Activated effector memory CD4-positive, alpha-beta T cell treated with Interleukin-2 at 50 U/mL for 16 hours (primary cell): ENCODE data around the gene XPR1.

ENCODE experiments used
- DNase-seq: peaks from one replicate; pipeline ENCODE4 v3.0.0-alpha.2; 2020

XPR1 gene

DNA sequence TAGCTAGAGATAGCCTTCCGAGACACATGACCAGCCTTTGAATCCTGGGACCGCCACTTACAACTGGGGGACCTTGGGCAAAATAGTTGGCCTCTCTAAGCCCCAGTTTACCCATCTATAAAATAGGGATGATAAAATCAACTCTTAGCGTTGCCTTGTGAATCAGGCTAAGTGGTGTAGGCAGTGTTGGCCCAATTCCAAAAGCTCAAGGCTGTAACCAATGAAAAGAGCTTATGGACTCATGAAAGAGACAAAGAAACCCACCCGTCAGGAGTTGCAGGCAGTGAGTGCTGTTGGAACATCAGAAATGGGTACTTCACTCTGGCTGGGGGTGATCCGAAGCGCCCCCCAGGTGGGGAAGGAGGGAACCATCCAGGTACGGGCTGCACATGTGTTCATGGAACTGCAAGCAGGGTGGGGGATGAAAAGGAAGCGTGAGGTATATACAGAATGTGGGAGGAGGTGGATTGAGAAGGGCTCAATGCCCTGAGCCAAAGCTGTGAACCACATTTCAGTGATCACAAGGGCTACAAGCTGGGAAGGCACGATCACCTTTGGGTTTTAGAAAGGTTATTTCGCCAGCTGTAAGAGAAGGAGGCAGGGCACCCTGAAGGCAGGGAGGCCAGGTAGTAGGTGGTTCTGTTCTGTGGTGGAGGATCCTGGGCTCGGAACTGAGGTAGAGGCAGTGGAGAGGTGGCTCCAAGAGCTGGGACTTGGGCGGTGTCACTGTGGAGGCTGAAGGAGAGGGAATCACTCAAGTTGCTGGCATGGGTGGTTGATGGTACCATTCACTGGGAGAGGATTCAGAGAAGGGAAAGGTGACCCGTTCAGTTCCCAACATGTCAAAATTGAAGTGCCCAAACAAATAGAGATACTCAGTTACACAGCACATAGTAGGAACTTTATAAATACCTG lies 269.5 kb downstream of the XPR1 start:
- no peak for DNase-seq

DNA sequence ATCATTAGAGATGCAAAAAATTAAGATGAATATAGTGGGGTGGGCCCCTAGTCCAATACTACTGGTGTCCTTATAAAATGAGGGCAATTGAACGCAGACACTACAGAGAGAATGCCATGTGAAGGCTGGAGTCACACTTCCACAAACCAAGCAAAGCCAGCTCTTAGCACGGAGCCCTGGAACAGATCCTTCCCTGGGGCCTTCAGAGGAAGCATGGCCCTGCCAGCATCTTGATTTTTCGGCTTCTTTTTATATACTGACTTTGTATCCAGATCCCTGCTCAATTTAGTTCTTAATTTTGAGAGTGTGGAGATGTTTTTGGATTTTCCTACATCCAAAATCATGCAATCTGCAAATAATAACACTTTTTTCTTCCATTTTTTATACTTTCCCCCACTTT lies 270.7 kb downstream of the XPR1 start:
- DNase-seq, result no peak

DNA sequence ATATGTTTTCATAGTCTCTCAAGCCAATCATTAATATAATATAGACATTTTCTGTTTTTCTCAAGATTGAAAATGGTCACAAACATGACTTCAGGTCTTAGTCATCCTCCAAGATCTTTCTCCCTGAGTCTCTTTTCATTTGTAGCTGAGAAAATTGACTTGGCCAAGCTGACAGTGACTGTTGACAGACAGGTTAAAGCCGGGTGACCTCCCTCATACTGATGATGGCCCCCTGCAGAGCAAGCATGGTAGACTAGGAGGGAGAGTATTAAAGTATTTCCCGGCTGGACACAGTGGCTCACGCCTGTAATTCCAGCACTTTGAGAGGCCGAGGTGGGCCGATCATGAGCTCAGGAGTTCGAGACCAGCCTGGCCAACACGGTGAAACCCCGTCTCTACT lies 274.1 kb downstream of the XPR1 start:
- no peak for DNase-seq

DNA sequence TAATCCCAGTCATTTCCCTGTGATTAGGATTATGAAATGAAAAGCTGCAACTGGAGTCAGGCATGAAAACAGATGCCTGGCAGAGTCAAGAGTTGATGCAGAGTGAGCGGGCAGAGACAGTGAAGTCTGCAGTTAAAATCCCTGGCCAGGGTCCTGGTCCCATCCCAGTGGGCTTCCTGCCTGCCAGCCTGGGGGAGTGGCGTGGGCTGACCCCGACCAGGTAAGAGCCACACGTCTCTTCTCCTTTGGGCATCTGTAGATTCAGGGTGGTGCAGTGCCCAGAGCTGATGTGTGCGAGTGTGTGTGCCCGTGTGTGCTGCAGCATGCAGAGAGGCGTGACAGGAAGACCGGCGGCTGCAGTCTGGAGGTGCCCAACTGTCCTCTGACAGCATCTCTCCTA lies 274.7 kb downstream of the XPR1 start:
- DNase-seq, result no peak

DNA sequence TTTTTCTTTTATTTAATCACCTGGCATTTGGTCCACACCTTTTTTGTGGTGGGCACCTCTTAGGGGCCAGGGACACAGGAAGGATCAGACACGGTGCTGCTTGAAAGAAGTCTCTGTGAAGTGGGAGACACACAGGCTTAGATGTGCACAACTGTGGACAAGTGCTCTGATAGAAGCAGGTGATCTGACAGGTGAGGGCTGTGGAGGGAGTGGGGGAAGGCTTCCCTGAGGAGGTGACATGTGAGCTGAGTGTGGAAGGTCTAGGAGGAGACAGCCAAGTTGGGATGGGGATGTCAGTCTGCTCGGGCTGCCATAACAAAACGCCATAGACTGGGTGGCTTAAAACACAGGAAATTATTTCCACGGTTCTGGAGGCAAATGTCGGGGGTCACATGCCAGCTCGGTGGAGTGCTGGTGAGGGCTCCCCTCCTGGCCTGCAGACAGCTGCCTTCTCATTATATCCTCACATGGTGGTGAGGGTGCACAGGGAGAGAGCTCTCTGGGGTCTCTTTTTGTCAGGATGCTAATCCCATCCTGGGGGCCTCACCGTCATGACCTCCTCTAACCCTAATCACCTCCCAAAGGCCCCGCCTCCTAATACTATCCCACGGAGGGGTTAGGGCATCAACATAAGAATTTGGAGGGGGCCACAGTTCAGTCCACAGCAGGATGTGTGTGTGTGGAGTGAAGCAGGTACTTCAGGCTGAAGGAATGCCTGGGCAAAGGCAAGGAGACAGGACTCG lies 275.7 kb downstream of the XPR1 start:
- DNase-seq, result no peak

DNA sequence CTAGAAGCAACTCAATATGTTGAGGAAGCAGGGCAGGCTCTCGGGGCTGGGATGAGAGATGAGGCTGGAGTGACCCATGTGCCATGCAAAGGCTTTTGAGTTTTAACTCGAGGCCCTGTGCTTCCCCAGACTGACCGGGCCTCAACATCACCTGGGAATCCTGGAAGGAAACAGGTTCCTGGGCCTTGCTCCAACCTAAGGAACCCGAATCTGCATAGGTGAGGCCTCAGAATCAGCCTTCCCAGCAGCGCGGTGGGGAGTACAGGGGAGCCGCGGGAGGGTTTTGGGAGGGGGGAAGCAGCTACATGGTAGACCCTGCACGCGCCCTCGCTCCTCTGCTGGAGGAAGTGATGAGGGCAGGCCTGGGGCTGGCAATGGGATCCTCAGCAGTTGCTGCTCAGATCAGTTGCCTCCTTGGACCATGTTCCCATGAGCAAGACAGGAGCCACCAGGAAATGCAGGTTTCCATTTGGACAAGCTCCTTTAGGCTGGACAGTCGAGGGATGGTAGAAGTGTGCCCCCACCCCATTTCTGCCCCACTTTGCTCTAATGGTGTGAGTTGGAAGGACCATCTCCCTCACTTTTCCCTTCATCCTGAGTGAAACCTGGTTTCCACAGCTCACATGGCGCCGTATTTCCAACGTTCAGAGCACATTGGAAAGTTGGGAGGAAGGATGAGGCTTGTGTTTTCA lies 276.4 kb downstream of the XPR1 start:
- DNase-seq, result no peak

DNA sequence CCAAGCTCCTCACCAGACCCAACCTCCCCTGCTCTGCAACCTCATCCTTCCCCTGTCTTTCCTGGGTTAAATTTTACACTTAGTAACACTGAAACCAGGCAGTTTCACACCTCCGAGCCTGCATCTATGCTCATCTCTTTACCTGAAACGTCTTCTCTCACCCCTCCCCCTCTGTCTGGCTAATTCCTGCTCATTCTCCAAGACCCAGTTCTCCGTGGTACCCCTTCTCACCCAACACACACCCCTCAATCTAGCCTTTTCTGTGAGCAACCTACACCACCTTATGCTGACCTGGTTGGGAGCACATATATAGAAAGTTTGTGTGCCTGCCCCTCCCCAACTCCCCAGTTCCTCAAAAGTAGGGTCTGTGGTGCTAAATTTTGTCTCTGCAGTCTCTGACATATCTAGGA lies 277.2 kb downstream of the XPR1 start:
- DNase-seq, result no peak

DNA sequence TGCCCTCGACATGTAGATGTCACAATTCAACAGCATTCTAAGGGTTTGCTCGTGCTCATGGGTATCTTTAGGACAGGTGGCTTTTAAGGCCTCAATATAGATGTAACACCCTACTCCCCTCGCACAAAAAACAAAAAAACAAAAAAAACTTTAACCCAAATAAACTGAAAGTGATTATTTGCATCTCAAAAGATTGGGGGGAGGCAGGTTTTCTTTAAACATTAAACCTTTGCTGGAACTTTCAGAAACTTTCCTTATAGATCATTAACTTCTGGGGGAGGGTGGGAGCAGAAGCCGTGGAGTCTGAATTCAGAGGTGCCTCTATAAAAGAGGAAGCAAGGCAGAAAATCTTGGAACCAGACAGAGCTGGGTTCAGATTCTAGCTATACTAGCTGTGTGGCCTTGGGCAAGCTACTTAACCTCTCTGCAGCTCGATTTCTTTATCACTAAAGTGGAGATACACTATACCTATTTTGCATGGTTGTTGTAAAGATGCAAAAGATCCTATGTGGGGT lies 277.7 kb downstream of the XPR1 start:
- DNase-seq, result no peak

DNA sequence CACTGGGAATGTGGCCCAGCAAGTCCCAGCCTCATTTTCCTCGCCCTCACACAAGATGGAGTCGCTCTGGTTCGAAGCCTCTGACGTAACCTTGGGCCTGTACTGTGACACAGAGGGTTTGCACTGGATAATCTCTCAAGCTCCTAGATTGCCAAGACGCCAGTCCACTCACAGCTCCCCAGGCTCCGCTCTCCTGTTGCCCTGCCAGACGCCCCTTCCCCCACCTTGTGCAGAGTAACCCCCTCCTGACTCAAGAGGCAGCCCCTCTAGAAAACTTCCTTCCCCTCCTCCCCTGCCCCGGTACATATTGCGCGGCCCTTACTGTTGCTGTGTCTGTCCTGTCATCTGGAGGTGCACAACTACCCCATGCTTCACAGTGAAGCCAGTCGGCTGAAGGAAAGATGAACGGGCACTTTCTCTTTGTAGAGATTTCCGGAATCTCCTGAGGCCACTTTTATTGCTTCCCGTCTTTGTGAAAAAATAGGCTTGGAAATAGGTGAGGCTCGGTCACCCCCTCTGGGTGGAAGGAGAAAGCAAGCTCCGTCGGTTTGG lies 279.9 kb downstream of the XPR1 start:
- DNase-seq, result no peak

DNA sequence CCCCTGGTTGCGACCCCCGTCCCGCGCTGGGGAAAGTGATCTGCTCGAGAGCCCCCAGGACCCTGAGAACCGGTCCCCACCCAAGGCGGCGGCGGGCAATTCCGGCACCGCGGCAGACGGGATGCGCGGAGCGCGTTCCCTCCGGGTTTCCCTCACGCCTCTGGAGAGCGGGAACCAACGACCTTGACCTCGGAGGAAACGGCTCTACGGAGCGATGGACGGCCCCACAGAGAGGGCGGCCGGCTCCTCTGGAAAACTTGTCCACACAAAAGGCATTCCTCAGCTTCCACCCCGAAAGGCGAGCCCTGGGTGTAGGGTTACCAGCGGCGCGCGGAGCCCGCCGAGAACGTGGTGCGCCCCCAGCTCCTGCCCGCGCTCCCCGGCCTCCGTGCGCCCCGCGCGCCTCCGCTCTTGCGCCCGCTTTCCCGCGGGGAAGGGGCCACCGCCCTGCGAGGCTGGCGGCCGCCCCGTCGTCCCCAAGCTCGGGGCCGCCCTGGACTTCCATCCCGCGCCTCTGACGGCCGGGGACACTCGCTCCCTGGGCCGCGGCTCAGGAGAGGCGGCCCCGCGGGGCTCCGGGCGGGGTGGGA lies 280.5 kb downstream of the XPR1 start:
- DNase-seq, result no peak

DNA sequence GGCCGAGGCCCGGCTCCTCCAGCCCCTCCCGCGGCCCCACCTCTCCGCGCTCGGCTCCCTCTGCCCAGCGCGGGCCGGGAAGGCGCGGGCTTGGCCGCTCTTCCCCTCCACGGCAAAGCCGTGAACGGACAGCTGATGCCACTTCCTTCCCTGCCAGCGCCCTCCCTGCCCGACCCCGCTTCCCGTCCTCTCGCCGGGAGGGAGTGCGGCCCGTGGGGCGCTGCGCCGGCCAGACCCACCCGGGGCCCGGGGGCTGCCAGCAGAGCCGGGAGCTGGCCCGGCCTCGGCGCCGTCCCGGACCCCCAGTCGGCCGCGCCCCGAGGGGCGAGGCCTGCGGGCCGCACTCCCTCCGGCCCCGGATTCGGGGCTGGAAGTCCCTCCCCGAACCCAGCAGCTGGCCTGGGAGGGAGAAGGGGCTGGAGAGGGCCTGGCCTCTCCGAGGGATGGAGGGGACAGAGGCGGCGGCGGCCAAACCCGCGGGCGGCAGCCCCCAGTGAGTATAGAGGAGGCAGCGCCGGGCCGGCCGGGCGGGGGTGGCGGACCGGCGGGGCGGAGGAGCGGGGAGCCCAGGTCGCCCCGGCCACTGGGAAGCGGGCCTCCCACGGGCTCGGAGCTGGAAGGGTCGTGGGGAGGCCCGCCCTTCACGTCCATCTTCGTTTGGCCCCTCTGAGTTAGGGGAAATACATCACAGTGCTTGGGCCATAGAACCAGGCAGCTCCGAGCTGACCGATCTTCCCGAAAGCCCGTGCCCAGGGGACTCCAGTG lies 281.2 kb downstream of the XPR1 start, which contains the start of gene KIAA1614:
Gene KIAA1614 (plus strand): TSS at position 97 of the 765 bp plus-strand sequence. CDS start 347 bp downstream, at position 444.
- DNase-seq, result no peak

DNA sequence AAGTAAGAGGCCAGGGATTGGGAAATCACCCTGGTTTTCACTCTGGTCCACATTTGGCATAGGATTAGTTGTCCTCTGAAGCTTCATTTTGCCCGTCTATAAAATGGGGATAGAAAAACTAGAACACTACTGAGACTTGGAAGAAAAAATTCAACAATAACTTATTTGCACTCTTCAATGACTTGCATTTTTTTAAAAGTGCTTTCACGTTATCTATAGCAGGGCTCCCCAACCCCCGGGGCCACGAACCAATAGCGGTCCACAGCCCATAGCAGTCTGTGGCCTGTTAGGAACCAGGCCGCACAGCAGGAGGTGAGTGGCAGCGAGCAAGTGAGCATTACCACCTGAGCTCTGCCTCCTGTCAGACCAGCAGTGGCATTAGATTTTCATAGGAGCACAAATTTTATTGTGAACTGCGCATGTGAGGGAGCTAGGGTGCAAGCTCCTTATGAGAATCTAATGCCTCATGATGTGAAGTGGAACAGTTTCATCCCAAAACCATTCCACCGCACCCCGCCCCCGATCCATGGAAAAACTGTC lies 283.7 kb downstream of the XPR1 start:
- DNase-seq, result no peak

DNA sequence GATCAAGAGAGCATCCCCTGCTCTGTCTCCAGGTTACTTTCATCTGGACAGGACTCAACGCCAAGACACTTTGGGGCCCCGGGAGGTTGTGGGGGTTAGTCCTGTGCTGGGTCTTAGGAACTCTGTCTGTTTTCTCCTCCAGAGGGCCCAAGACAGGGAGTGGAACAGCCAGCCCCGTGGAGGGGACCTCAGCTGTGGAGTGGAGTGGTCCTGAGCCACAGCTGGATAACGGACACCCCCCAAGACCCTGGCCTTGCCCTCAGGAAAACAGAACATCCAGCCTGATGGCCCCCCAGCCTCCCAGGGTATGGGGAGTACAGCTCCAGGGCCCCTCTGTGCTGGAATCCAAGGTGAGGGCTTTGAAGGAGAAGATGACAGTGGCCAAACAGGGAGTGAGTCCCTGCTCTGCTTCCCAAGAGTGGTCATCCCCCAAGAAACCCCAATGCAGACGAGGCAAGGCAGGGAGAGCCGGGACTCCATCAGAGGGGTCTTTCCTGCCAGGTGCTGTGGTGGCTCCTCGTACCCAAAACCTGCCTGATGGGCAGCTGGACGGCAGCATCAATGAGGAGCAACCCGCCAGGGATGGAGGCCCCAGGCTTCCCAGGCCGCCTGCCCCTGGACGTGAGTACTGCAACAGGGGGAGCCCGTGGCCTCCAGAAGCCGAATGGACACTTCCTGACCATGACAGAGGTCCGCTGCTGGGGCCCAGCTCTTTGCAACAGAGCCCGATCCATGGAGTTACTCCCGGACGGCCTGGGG lies 284.4 kb downstream of the XPR1 start:
- DNase-seq, result no peak

DNA sequence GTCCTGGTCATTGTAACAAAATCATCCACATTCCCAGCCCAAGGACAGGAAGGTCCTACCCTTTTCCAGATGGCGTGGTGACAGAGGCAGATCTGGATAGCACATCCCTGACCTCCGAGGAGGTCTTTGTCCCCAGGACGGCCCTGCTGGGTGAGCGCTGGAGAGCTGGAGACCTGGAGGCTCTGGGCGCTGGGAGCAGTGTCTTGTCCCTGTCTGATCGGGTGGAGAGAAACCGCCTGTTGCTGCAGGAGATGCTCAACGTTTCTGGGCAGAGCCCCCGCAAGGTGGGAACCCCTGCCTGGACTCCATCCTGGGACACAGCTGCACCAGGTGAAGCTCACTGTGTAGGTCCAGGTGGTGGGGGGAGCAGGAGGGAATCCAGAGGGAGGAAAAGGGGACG lies 284.9 kb downstream of the XPR1 start:
- DNase-seq, result no peak

DNA sequence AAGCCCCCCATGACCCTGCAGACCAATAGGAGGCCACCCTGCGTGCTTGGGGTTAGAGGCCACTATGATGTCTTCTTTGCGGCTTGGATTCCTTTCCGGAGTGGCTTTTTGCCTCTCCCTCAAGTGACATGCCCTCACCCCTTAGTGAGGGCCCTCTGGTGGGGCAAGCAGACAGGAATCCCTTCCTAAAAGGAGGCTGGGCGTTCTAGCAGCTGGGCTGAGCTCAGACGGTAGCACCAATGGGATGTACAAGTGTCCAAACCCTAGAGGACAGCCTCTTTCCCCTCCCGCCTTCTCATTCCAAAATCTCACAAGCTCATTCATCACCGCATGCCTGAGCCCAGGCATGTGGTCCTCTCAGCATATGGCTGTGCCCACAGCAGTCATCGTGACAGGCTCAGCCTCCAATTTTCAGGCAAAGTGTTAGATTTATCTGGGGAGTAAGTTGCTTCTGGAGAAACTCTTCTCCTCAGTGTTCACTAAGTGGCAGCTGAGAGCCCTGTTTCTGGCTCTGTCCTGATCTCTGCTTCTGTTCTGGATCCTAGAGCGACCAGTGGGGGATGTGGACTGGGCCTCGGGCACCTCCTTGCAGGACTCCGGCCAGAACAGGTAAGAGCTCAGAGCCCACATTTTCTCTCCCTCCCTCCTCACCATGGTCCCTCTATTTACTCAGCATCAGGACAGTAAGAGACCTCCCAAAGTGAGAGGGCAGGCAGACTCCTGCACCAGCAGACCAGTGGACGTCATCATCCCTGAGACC lies 285.7 kb downstream of the XPR1 start:
- DNase-seq, result no peak

DNA sequence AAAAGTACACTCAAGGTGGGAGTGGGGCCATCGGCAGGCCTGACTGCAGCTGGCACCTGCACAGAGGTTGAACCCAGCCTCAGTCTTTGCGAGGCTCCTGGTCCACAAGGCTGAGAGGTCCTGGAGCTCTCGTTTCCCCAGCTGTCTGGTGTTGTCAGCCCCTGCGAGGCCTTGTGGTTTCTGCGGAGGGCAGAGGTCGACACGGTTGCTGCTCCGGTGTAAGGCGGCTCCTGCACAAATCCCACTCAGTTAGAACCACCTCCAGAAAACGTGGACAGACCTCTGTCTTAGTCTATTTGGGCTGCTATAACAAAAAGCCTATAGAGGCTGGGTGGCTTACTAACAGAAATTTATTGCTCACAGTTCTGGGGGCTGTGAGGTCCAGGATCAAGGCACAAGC lies 286.7 kb downstream of the XPR1 start:
- no peak for DNase-seq

DNA sequence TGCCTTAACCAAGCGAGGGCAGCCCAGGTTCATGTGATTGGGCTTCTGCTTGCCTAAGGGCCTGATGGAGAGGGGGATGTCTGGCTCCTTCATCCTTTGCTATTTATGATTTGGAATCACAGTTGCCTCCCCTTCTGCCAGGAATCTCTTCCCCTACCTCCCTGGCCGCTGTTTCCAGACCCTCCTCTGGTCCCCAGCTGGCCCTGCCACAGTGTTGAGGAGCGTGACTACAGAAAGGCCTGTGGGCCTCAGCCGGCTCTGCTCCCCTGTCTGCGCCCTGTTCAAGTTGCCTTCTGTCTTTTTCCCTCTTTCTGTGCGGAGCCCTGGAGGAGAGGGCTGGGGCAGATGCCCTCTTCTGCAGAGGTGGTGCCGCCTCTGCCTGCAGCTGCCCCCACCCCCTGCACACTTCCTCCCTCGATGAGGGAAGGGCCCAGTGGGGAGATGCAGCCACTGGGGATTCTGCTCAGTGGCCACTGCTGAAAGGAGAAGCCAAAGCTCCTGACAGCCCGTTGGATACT lies 287.4 kb downstream of the XPR1 start:
- DNase-seq, result no peak

DNA sequence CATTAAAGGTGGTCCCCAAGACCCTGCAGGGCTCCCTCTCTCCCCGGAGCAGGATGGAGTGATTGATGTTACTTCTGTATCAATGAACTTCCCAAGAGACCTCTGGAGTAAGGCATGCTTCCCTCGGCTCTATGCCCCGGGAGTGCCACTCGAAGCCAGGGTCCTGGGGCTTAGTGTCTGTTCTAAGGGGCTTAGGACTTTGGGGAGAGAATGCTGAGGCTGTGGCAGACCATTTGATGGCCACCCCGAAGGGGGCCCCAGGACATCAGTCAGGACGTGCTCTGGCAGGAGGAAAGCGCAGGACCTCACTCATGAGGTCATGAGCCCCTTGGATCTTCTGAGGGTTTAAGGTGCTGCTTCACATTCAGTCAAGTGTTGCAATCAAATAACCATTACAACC lies 288.4 kb downstream of the XPR1 start:
- DNase-seq, result no peak

DNA sequence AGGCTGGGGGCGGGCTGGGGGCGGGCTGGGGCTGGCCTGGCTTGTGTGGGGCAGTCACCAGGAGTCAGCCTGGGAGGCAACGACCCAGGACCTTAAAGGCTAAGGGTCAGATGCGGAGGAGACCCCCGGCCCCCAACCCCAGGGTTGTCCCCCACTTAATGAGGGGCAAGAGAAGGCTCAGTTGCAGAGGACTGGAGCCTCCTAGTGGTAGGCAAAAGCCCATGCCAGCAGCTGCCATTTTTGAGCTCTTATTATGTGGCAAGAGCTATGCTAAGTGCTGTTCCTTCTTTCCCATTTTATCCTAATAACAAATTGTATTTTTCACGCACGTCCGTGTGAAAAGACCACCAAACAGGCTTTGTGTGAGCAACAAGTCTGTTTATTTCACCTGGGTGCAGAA lies 288.9 kb downstream of the XPR1 start:
- DNase-seq, result no peak

DNA sequence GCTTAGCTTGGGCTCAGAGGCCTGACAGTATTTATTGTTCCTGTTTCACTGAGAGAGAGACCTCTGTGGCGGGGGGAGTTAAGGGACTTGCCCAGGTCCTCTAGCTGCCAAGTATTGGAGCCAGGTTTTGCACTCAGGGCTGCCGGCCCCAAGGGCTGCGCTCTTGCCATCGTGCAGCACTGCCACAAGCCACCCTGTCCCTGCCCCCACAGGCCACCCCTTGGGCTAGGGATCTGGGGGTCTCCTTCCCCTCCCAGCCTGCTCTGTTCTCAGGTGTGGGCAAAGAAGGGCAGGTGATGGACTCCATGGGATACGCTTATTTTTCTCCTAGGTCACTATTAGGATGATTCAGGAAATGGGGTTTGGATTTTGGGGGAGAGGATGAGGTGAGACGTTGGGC lies 289.6 kb downstream of the XPR1 start:
- DNase-seq, result no peak
